ENCODE measurements around the gene MFRP.

GRCh38 chr11:119332111-119332765, 14.3 kb downstream of the MFRP start:
- TF ChIP-seq CTCF (IDR thresholded peaks at IDR 0.05) (no peak), POLR2A (IDR thresholded peaks at IDR 0.05) (no peak)

Data from testis (tissue), 2 donors.